Stimulated activated CD4-positive, alpha-beta T cell treated with anti-CD3 and anti-CD28 coated beads, Interleukin-15, amount 100 ng/mL, for 48 hours (primary cell): ENCODE data around the gene XRN2.
"Not testable (repeated sequence)": the region's sequence is repeated elsewhere in the genome, so short reads cannot be mapped to it uniquely, and the experiment has no call there.

Source experiments
- DNase-seq, 2 donors: peaks; one replicate each; pipeline ENCODE4 v3.0.0-alpha.2; 2020; ENCODE audit warnings: low read depth in 2 of 2

Gene XRN2

DNA sequence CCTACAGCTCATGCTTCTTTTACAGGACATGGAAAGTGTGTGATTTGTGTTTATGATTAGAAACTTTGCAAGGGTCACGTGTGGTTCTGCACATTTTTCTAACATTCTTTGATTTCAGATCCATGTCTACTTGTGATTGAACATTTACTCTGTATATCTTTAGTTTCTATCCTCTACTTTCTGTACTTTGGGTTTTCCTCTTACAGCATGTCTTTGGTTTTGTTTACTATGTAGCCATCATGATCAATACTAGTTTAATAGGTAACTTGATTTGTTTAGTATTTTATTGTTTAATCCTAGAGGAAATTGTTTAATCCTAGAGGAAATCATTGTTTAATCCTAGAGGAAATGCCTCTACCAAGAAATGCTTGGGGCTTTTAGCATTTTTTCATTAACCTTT lies 41.8 kb downstream of the XRN2 start:
- no peak for DNase-seq

- DNase-seq, result no peak
These were observed 49.6 kb downstream of the XRN2 start for GRCh38 chr20:21352703-21353102.

DNA sequence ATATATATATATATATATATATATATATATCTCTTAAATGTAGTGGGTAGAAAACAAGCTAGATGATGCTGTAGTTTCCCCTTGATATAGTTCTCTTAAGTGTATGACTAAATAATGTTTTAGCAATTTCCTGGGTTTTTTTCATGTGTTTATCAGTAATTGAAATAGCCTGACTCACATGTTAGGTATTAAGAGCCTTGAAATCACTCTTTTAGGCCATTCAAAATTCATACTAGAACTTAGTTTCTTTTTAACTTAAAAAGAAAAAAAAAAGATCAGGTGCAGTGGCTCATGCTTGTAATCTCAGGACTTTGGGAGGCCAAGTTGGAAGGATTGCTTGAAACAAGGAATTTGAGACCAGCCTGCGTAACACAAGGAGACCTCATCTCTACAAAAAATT lies 50.1 kb downstream of the XRN2 start:
- DNase-seq, result no peak

DNA sequence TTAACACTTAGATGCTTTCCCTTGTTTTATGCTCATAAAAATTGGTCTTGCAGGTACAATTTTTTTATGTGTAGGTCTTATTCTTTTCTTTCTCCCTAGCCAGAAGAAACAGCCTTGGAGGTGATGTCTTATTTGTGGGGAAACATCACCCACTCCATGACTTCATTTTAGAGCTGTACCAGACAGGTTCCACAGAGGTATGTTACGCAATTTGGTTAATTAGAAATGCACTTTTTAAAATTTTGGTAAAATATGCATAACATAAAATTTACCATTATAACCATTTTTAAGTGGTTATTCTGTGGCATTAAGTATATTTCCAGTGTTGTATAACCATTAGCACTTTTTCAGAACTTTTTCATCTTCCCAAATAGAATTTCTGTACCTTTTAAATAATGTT lies 52.9 kb downstream of the XRN2 start:
- no peak for DNase-seq

GRCh38 chr20:21356386-21356785 lies 53.3 kb downstream of the XRN2 start:
- DNase-seq, result no peak

GRCh38 chr20:21357844-21358243 lies 54.7 kb downstream of the XRN2 start:
- DNase-seq, result no peak

- DNase-seq, result no peak
These were observed 55.6 kb downstream of the XRN2 start for GRCh38 chr20:21358737-21359136.

- DNase-seq, result no peak
These were observed 57.6 kb downstream of the XRN2 start for GRCh38 chr20:21360705-21361104.

- no peak for DNase-seq
These were observed 58.1 kb downstream of the XRN2 start for GRCh38 chr20:21361266-21361665.

DNA sequence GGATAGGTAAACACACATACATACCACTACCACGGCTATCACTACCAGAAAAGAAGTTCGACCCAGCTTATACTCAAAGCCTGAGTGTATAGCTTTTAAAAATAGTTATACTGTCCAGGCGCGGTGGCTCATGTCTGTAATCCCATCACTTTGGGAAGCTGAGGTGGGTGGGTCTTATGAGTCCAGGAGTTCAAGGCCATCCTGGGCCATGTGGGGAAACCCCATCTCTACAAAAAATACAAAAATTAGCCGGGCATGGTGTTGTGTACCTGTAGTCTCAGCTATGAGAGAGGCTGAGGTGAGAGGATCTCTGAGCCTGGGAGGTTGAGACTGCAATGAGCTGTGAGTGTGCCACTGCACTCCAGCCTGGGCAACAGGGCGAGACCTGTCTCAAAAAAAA lies 61.3 kb downstream of the XRN2 start:
- DNase-seq, result no peak

DNA sequence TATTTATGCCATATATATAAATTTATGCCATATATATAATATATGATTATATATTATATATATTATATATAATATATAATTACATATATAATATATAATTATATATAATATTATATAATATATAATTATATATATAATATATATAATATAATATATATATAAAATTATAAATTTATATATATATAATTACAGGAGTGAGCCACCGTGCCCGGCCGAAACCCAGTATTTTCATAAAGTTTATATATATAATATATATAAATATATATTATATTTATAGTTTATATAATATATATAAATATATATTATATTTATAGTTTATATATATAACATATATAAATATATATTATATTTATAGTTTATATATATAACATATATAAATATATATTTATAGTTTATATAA lies 62.6 kb downstream of the XRN2 start:
- no peak for DNase-seq

GRCh38 chr20:21366273-21366672 lies 63.1 kb downstream of the XRN2 start:
- not testable (repeated sequence) for DNase-seq

DNA sequence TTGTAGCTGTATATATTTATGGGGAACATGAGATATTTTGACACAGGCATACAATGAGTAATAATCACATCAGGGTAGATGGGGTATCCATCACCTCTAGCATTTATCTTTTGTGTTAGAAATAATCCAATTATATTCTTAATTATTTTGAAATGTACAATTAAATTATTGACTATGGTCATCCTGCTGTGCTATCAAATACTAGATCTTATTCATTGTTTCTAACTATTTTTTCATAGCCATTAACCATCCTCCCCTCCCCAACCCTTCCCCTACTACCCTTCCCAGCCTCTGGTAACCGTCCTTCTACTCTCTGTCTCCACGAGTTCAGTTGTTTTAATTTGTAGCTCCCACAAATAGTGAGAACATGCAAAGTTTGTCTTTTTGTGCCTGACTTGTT lies 65.7 kb downstream of the XRN2 start:
- no peak for DNase-seq

DNA sequence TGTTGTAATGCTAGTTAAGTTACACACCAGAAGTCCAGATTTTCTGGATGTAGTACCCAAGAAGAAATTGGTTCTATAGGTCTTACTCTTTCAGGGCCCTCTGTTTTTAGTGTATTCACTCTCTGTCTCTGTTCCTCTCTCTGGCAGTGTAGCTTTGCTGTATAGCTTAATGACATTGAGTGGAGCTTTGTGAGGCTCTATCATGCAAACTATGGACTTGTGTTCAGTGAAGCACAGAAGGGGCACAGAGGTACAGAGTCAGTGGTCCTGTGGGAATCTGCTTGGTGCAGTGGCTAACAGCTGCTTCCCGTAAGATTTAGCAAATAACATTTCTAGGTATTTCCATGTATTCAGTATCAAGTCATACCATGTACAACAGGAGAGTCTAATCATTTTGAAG lies 68.1 kb downstream of the XRN2 start:
- DNase-seq, result no peak

DNA sequence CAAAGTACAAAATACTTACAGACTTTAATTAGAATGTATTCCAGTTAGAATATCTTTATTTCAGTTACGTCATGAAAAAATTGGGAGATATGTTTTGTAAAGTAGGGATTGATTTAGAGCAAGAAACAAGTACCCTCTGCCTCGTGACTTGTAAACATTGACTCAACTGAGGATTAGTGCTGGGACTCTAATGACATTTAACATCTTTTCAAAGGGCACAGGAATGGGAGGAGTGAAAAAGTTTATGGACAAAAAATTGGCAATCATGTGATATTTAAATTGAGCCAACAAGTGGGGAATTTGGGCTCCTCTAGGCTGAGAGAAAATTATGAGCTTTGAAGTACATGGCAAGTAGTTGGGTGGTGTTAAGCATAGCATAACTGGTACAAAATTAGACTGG lies 68.9 kb downstream of the XRN2 start:
- DNase-seq, result no peak

GRCh38 chr20:21373436-21373835 lies 70.3 kb downstream of the XRN2 start:
- no peak for DNase-seq

DNA sequence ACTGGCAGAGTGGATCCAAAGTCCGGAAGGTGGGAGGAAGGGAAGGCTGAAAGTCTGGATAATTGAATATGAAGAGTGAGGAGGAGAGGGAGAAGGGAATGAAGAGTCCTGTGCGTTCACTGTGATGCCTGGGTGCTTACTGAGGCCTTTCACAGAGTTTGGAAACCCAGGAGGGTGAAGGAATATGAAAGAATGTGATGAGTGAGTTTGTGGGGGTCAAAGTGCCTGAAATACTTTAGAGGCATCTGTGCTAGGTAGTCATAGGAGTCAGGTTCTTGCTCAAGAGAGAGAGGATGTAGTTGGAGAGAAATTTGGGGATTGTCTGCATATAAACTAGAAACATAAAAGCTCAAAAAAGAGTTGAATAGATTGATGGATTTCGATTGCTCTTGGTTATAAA lies 73.5 kb downstream of the XRN2 start:
- no peak for DNase-seq

- no peak for DNase-seq
These were observed 74.6 kb downstream of the XRN2 start for GRCh38 chr20:21377701-21378100.

- DNase-seq, result no peak
These were observed 75.1 kb downstream of the XRN2 start for GRCh38 chr20:21378259-21378658.

DNA sequence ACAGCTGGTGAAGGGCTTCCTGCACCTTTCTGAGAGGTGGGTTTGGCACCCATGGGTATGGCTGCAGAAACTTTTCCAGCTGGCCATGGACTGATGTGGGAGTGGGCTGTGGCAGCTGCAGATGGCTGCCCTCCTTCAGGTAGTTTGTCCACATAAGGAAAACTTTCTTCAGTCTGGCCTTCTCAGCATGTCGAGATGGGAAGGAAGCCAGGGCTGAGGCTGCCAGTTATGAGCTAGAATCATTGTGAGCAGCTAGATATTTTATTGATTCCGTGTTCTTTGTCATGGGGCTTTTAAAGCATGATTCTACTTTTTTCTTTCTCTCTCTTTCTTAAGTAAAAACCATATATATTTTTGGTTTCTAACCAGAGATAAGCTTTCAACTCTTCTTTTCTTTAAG lies 77.6 kb downstream of the XRN2 start:
- DNase-seq, result no peak

DNA sequence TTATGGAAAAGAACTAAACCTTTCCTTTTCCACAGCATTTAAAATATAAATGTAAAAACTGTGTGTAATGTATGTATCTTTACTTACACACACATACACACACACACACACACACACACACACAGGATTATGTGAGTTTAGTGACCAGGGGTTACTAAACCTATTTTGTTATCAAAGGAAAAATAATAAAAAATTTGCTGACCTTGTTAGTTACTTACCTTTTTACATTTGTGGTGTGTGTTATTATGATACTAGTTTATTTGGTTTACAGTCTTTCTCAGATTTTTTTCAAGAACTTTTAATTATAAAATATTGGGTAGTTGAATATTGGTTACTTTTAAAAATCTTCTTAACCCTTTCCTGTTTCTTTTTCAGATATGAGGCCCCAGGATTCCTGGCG lies 78.5 kb downstream of the XRN2 start:
- DNase-seq, result no peak

DNA sequence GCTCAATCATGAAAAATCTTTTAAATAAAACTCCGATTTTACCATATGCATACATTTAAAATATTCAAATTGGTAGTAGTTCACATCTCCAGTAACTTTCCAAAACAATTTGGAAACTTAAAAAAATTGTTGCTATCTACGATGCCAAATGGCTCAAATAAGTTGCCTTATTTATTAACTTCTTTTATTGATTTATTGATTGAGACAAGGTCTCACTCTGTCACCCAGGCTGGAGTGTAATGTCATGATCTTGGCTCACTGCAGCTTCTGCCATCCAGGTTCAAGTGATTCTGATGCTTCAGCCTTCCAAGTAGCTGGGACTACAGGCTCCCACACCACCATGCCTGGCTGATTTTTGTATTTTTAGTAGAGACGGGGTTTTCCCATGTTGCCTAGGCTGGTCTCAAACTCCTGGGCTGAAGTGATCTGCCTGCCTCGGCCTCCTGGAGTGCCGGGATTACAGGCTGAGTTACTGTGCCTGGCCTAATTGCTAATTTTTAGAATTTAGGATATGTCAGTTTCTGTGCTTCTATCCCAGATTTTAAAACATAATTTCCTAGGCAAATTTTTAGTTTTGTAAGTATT lies 81.3 kb downstream of the XRN2 start:
- no peak for DNase-seq

- no peak for DNase-seq
These were observed 83.0 kb downstream of the XRN2 start for GRCh38 chr20:21386111-21386510.

- DNase-seq, result no peak
These were observed 84.4 kb downstream of the XRN2 start for GRCh38 chr20:21387528-21387927.

GRCh38 chr20:21388566-21388965 lies 85.4 kb downstream of the XRN2 start:
- no peak for DNase-seq
